Femur (tissue), 1 donor: ENCODE results near the gene ADAM12.
"Not testable (repeated sequence)": the region's sequence is repeated elsewhere in the genome, so short reads cannot be mapped to it uniquely, and the experiment has no call there.

Experiments used
- DNase-seq: peaks from one replicate; pipeline ENCODE4 v3.0.0-alpha.2; 2017

Gene ADAM12

GRCh38 chr10:126259760-126260479, 128.4 kb downstream of the ADAM12 start:
- no peak for DNase-seq

- DNase-seq = no peak
These were observed 131.4 kb downstream of the ADAM12 start for GRCh38 chr10:126256864-126257263.

- DNase-seq = no peak
These were observed 133.0 kb downstream of the ADAM12 start for GRCh38 chr10:126255313-126255712.

- DNase-seq = no peak
These were observed 134.7 kb downstream of the ADAM12 start for GRCh38 chr10:126253611-126253998.

GRCh38 chr10:126252884-126253610, 135.2 kb downstream of the ADAM12 start:
- DNase-seq = no peak

- DNase-seq = no peak
These were observed 136.4 kb downstream of the ADAM12 start for GRCh38 chr10:126251778-126252407.

- no peak for DNase-seq
These were observed 137.6 kb downstream of the ADAM12 start for GRCh38 chr10:126250527-126251310.

GRCh38 chr10:126250045-126250444, 138.2 kb downstream of the ADAM12 start:
- DNase-seq = no peak

GRCh38 chr10:126247446-126247975, 140.8 kb downstream of the ADAM12 start:
- no peak for DNase-seq

GRCh38 chr10:126246396-126246795, 141.9 kb downstream of the ADAM12 start:
- not testable (repeated sequence) for DNase-seq

GRCh38 chr10:126245501-126245900, 142.8 kb downstream of the ADAM12 start:
- DNase-seq = peak; percentile 9

- no peak for DNase-seq
These were observed 144.3 kb downstream of the ADAM12 start for GRCh38 chr10:126243971-126244370.

GRCh38 chr10:126243306-126243705, 145.0 kb downstream of the ADAM12 start:
- DNase-seq = no peak

GRCh38 chr10:126242397-126243260, 145.6 kb downstream of the ADAM12 start:
- DNase-seq = peak; percentile 89

GRCh38 chr10:126240483-126240882, 147.8 kb downstream of the ADAM12 start:
- DNase-seq = no peak

- DNase-seq = no peak
These were observed 148.4 kb downstream of the ADAM12 start for GRCh38 chr10:126239844-126240243.

- DNase-seq = no peak
These were observed 152.1 kb downstream of the ADAM12 start for GRCh38 chr10:126235979-126236851.

- DNase-seq = no peak
These were observed 152.9 kb downstream of the ADAM12 start for GRCh38 chr10:126235091-126235978.

GRCh38 chr10:126234630-126235029, 153.6 kb downstream of the ADAM12 start:
- no peak for DNase-seq
